Tongue (tissue), 2 donors: Measurements from ENCODE around the gene SCART1. TPM values are rescaled to one million over a fixed set of nuclear protein-coding genes. Genes with fewer than 3 reads are reported as not detected.
"Not testable (repeated sequence)": the region's sequence is repeated elsewhere in the genome, so short reads cannot be mapped to it uniquely, and the experiment has no call there.

Experiments
- DNase-seq: peaks from one replicate; pipeline ENCODE4 v3.0.0-alpha.2; 2015
- total RNA-seq: library from RNA; depleted of rRNA; stranded (reverse); fragments of >200 nt; gene quantifications from one replicate; pipeline ENCODE4 v1.2.3, GENCODE V29; 2014

The SCART1 gene
- total RNA-seq, result 3.1 TPM

- DNase-seq, result no peak
These were observed at the start of gene SCART1 for GRCh38 chr10:133453516-133454203. SCART1 (plus strand) TSS chr10:133453945; CDS start chr10:133453998, 53 bp downstream.

- DNase-seq, result no peak
These were observed 48.5 kb upstream of the SCART1 start for GRCh38 chr10:133405272-133405671.

- no peak for DNase-seq
These were observed 47.8 kb upstream of the SCART1 start for GRCh38 chr10:133405844-133406527.

- no peak for DNase-seq
These were observed 42.0 kb upstream of the SCART1 start for GRCh38 chr10:133411523-133412380.

- no peak for DNase-seq
These were observed 41.4 kb upstream of the SCART1 start for GRCh38 chr10:133412381-133412711.

- not testable (repeated sequence) for DNase-seq
These were observed 39.3 kb upstream of the SCART1 start for GRCh38 chr10:133414401-133414800.

GRCh38 chr10:133415752-133416151 is 38.0 kb upstream of the SCART1 start:
- no peak for DNase-seq

- DNase-seq, result no peak
These were observed 35.3 kb upstream of the SCART1 start for GRCh38 chr10:133418289-133418993.

GRCh38 chr10:133419211-133419950 is 34.4 kb upstream of the SCART1 start:
- no peak for DNase-seq

GRCh38 chr10:133420028-133420427 is 33.7 kb upstream of the SCART1 start:
- DNase-seq, result no peak

GRCh38 chr10:133420579-133420978 is 33.2 kb upstream of the SCART1 start:
- DNase-seq, result no peak

- no peak for DNase-seq
These were observed 32.2 kb upstream of the SCART1 start for GRCh38 chr10:133421336-133422222.

- DNase-seq, result peak; percentile 72
These were observed 31.4 kb upstream of the SCART1 start for GRCh38 chr10:133422223-133422806.

GRCh38 chr10:133422807-133423771 is 30.7 kb upstream of the SCART1 start:
- no peak for DNase-seq

- DNase-seq, result peak; percentile 29
These were observed 29.6 kb upstream of the SCART1 start for GRCh38 chr10:133424102-133424501.

- not testable (repeated sequence) for DNase-seq
These were observed 29.1 kb upstream of the SCART1 start, which contains the start of gene SPRN for GRCh38 chr10:133424601-133425000. SPRN (minus strand) TSS chr10:133424625; CDS start chr10:133423681, 944 bp downstream.

- DNase-seq, result not testable (repeated sequence)
These were observed 24.2 kb upstream of the SCART1 start for GRCh38 chr10:133429571-133429970.

GRCh38 chr10:133431888-133432613 is 21.7 kb upstream of the SCART1 start:
- DNase-seq, result not testable (repeated sequence)
